ENCODE measurements around the gene HK3.

DNA sequence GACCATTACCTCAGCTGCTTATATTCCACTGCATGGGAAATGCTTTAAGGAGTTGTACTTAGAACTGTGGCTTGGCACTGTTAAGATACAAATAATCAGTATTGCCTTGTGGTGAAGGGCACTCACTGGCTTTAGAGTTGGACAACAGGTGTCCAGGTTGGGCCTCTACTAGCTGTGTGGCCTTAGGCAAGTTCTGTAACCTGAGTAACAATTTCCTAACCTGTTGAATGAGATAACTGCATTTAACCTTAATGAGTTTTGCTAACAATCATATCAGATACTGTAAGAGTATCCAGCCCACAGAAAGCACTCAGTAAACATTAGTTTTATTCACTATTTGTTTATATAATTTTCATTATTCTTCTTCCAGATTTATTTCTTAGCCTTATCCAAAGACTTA, 17.2 kb upstream of the HK3 start:
- TF ChIP-seq, protein P1, sequence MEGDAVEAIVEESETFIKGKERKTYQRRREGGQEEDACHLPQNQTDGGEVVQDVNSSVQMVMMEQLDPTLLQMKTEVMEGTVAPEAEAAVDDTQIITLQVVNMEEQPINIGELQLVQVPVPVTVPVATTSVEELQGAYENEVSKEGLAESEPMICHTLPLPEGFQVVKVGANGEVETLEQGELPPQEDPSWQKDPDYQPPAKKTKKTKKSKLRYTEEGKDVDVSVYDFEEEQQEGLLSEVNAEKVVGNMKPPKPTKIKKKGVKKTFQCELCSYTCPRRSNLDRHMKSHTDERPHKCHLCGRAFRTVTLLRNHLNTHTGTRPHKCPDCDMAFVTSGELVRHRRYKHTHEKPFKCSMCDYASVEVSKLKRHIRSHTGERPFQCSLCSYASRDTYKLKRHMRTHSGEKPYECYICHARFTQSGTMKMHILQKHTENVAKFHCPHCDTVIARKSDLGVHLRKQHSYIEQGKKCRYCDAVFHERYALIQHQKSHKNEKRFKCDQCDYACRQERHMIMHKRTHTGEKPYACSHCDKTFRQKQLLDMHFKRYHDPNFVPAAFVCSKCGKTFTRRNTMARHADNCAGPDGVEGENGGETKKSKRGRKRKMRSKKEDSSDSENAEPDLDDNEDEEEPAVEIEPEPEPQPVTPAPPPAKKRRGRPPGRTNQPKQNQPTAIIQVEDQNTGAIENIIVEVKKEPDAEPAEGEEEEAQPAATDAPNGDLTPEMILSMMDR (IDR thresholded peaks at IDR 0.05; ENCODE audit: low read length), result no peak
- TF ChIP-seq EZH2 (optimal IDR thresholded peaks at IDR 0.05; ENCODE audit: low read depth, low read length), result no peak
- TF ChIP-seq EZH2phosphoT487 (IDR thresholded peaks at IDR 0.05; ENCODE audit: low read length), result no peak

Measured in MM.1S (cell line).